H4 (cell line): Measurements from ENCODE around the gene TAPT1. TPM values are rescaled to one million over a fixed set of nuclear protein-coding genes. Genes with fewer than 3 reads are reported as not detected.
A peak's percentile ranks its signal among the peaks of the same experiment; 100 is the strongest.

Source experiments
- DNase-seq: peaks from one replicate; pipeline ENCODE4 v3.0.0-alpha.2; 2015; ENCODE audit warnings: low spot score
- total RNA-seq: library from RNA; depleted of rRNA; stranded (reverse); fragments of >200 nt; shearing (Covaris generic); gene quantifications from 2 replicates; pipeline ENCODE4 v1.2.3, GENCODE V29; 2014; rRNA removed

Gene TAPT1
- total RNA-seq: 13.8 and 18.6 TPM in 2 replicates

GRCh38 chr4:16225863-16226815 lies at the start of gene TAPT1:
Gene TAPT1, minus strand, starts transcription at chr4:16226471. Its CDS starts 14 bp downstream, at chr4:16226457.
- DNase-seq: peak; percentile 50

GRCh38 chr4:16271411-16271810 lies 45.1 kb upstream of the TAPT1 start:
- DNase-seq: no peak

- DNase-seq: no peak
Observed at GRCh38 chr4:16270454-16271328, 44.4 kb upstream of the TAPT1 start.

- peak; percentile 95 for DNase-seq
Observed at GRCh38 chr4:16269742-16270453, 43.6 kb upstream of the TAPT1 start.

- DNase-seq: no peak
Observed at GRCh38 chr4:16269240-16269639, 43.0 kb upstream of the TAPT1 start.

- DNase-seq: no peak
Observed at GRCh38 chr4:16268290-16268689, 42.0 kb upstream of the TAPT1 start.

GRCh38 chr4:16267639-16268038 lies 41.4 kb upstream of the TAPT1 start:
- no peak for DNase-seq

GRCh38 chr4:16265820-16266219 lies 39.5 kb upstream of the TAPT1 start:
- no peak for DNase-seq

GRCh38 chr4:16264798-16265197 lies 38.5 kb upstream of the TAPT1 start:
- peak; percentile 25 for DNase-seq

- DNase-seq: no peak
Observed at GRCh38 chr4:16263056-16263455, 36.8 kb upstream of the TAPT1 start.

- no peak for DNase-seq
Observed at GRCh38 chr4:16262188-16262587, 35.9 kb upstream of the TAPT1 start.

GRCh38 chr4:16261313-16261878 lies 35.1 kb upstream of the TAPT1 start:
- DNase-seq: no peak

GRCh38 chr4:16259889-16260246 lies 33.6 kb upstream of the TAPT1 start:
- DNase-seq: no peak

- no peak for DNase-seq
Observed at GRCh38 chr4:16259241-16259888, 33.1 kb upstream of the TAPT1 start.

- DNase-seq: no peak
Observed at GRCh38 chr4:16257611-16258010, 31.3 kb upstream of the TAPT1 start.

- DNase-seq: no peak
Observed at GRCh38 chr4:16256343-16256742, 30.1 kb upstream of the TAPT1 start.

GRCh38 chr4:16255730-16256129 lies 29.5 kb upstream of the TAPT1 start:
- DNase-seq: no peak

GRCh38 chr4:16253127-16253960 lies 27.1 kb upstream of the TAPT1 start:
- peak; percentile 34 for DNase-seq

GRCh38 chr4:16250661-16251365 lies 24.5 kb upstream of the TAPT1 start:
- DNase-seq: no peak
